GM23338 (cell line): Measurements from ENCODE around the gene CASTOR1. TPM values are rescaled to one million over a fixed set of nuclear protein-coding genes. Genes with fewer than 3 reads are reported as not detected.

Experiments
- ATAC-seq: fragments of 200-7000 bp; cut with Tn5 transposase; 3 replicates; pipeline ENCODE4 v1.9.1; 2020
- DNase-seq: peaks from one replicate; pipeline ENCODE4 v3.0.0-alpha.2; 2015; ENCODE audit warnings: low spot score
- H2AFZ ChIP-seq: fragments of 200-600 bp; sonication (generic); 2 replicates; pipeline ENCODE4 v1.8.0; 2016; ENCODE audit warnings: antibody characterized with exemption, mild to moderate bottlenecking, moderate library complexity
- H3F3A ChIP-seq: fragments of 200-600 bp; sonication (generic); replicated peaks from 2 replicates; pipeline ENCODE4 v1.8.0; 2017; ENCODE audit warnings: antibody characterized with exemption, mixed run types, low read depth
- H3K27ac ChIP-seq: fragments of 200-600 bp; sonication (generic); 2 replicates; pipeline ENCODE4 v1.6.1; 2016; ENCODE audit warnings: low read depth
- H3K27me3 ChIP-seq: fragments of 200-600 bp; sonication (generic); 2 replicates; pipeline ENCODE4 v1.8.0; 2016; ENCODE audit warnings: mild to moderate bottlenecking, mixed run types, moderate library complexity; ENCODE audit not compliant: insufficient read depth
- H3K36me3 ChIP-seq: fragments of 200-600 bp; sonication (generic); 2 replicates; pipeline ENCODE4 v1.8.0; 2016; ENCODE audit warnings: mild to moderate bottlenecking; ENCODE audit not compliant: insufficient read depth
- H3K4me1 ChIP-seq: fragments of 200-600 bp; sonication (generic); 2 replicates; pipeline ENCODE4 v1.8.0; 2016; ENCODE audit warnings: mild to moderate bottlenecking, moderate library complexity; ENCODE audit not compliant: insufficient read depth
- H3K4me2 ChIP-seq: fragments of 200-600 bp; sonication (generic); 2 replicates; pipeline ENCODE4 v1.7.1; 2017; ENCODE audit warnings: mixed run types
- H3K4me3 ChIP-seq: fragments of 200-600 bp; sonication (generic); 2 replicates; pipeline ENCODE4 v1.6.1; 2016; ENCODE audit warnings: mixed run types
- H3K79me2 ChIP-seq: fragments of 200-600 bp; sonication (generic); replicated peaks from 2 replicates; pipeline ENCODE4 v1.8.0; 2017; ENCODE audit warnings: mild to moderate bottlenecking; ENCODE audit not compliant: insufficient read depth
- H3K9me2 ChIP-seq: fragments of 200-600 bp; sonication (generic); 2 replicates; pipeline ENCODE4 v1.8.0; 2017; ENCODE audit not compliant: insufficient read depth
- H4K20me1 ChIP-seq: fragments of 200-600 bp; sonication (generic); replicated peaks from 2 replicates; pipeline ENCODE4 v1.8.0; 2017; ENCODE audit warnings: mild to moderate bottlenecking; ENCODE audit not compliant: insufficient read depth
- H3K27ac Mint-ChIP-seq: 2 replicates; pipeline ENCODE4 v1.8.0; 2020; ENCODE audit warnings: inconsistent platforms, mild to moderate bottlenecking, moderate library complexity, mixed read lengths
- H3K27me3 Mint-ChIP-seq: 3 replicates; pipeline ENCODE4 v1.8.0; 2022; ENCODE audit warnings: low read depth, mild to moderate bottlenecking, moderate library complexity, mixed read lengths, inconsistent platforms; ENCODE audit not compliant: insufficient read depth, poor library complexity
- H3K36me3 Mint-ChIP-seq: 3 replicates; pipeline ENCODE4 v1.8.0; 2021; ENCODE audit warnings: low read depth, mild to moderate bottlenecking, inconsistent platforms, moderate library complexity, mixed read lengths
- H3K4me1 Mint-ChIP-seq: 3 replicates; pipeline ENCODE4 v1.8.0; 2020; ENCODE audit warnings: mild to moderate bottlenecking, inconsistent platforms, mixed read lengths
- H3K4me3 Mint-ChIP-seq: 3 replicates; pipeline ENCODE4 v1.8.0; 2021; ENCODE audit warnings: moderate library complexity, mild to moderate bottlenecking, inconsistent platforms, mixed read lengths
- H3K9me3 Mint-ChIP-seq: 3 replicates; pipeline ENCODE4 v1.8.0; 2020; ENCODE audit warnings: moderate library complexity, mild to moderate bottlenecking, inconsistent platforms, mixed read lengths
- CREB1 ChIP-seq: fragments of 250-450 bp; sonication (Bioruptor Pico); IDR thresholded peaks from 2 replicates; pipeline ENCODE4 v1.5.0; 2020; ENCODE audit warnings: low read depth, mild to moderate bottlenecking, moderate library complexity
- EZH2 ChIP-seq: fragments of 200-600 bp; sonication (generic); IDR thresholded peaks from one replicate; pipeline ENCODE4 v1.8.0; 2017; ENCODE audit warnings: antibody characterized with exemption, mild to moderate bottlenecking, low read depth; ENCODE audit not compliant: unreplicated experiment
- EZH2phosphoT487 ChIP-seq: fragments of 200-600 bp; sonication (generic); IDR thresholded peaks from one replicate; pipeline ENCODE4 v1.8.1; 2018; ENCODE audit warnings: antibody characterized with exemption; ENCODE audit not compliant: unreplicated experiment
- NANOG ChIP-seq: IDR thresholded peaks from 2 replicates; pipeline ENCODE4 v1.6.1; 2016; ENCODE audit warnings: antibody characterized with exemption, borderline replicate concordance
- POLR2AphosphoS5 ChIP-seq: IDR thresholded peaks from 2 replicates; pipeline ENCODE4 v1.6.1; 2016; ENCODE audit warnings: antibody characterized with exemption, low read depth
- STAT1 ChIP-seq: IDR thresholded peaks from one replicate; pipeline ENCODE4 v1.6.1; 2016; ENCODE audit warnings: antibody characterized with exemption; ENCODE audit not compliant: unreplicated experiment
- ZNF114 ChIP-seq: fragments of 250-450 bp; sonication (Bioruptor Pico); IDR thresholded peaks from 2 replicates; pipeline ENCODE4 v1.5.0; 2020; ENCODE audit warnings: mild to moderate bottlenecking, moderate library complexity
- ZNF331 ChIP-seq: fragments of 250-450 bp; sonication (Bioruptor Pico); IDR thresholded peaks from 2 replicates; pipeline ENCODE4 v1.5.0; 2020; ENCODE audit warnings: low read depth, mild to moderate bottlenecking, moderate library complexity
- polyA plus RNA-seq: library from polyadenylated mRNA; unstranded; fragments of >200 nt; fragmentation: Nextera tagmentation; extraction: Ambion mirVana; gene quantifications from 2 replicates; pipeline ENCODE4 v1.2.1, GENCODE V29; 2016
- total RNA-seq: library from RNA; depleted of rRNA; stranded (reverse); fragments of >200 nt; shearing (Covaris generic); gene quantifications from 2 replicates; pipeline ENCODE4 v1.2.3, GENCODE V29; 2014
- TF ChIP-seq, protein P1 (sequence below): IDR thresholded peaks from 2 replicates; pipeline ENCODE4 v1.6.1; 2016; ENCODE audit warnings: antibody characterized with exemption
- TF ChIP-seq, protein P2 (sequence below): IDR thresholded peaks from one replicate; pipeline ENCODE4 v1.6.1; 2018; ENCODE audit warnings: antibody characterized with exemption; ENCODE audit not compliant: unreplicated experiment
- TF ChIP-seq, protein P3 (sequence below), 2 experiments: fragments of 200-600 bp in 1 of 2; sonication (generic) in 1 of 2; conservative IDR thresholded peaks; 2 replicates each; pipeline versions ENCODE4 v1.5.1 to v1.6.1; 2016 to 2017; ENCODE audit warnings: antibody characterized with exemption in 2 of 2, low read depth in 2 of 2, mild to moderate bottlenecking in 2 of 2, moderate library complexity in 1 of 2

CASTOR1 gene
- total and polyA plus RNA-seq, 2 experiments from 2014 or later, result 11.3 to 23.2 TPM

DNA sequence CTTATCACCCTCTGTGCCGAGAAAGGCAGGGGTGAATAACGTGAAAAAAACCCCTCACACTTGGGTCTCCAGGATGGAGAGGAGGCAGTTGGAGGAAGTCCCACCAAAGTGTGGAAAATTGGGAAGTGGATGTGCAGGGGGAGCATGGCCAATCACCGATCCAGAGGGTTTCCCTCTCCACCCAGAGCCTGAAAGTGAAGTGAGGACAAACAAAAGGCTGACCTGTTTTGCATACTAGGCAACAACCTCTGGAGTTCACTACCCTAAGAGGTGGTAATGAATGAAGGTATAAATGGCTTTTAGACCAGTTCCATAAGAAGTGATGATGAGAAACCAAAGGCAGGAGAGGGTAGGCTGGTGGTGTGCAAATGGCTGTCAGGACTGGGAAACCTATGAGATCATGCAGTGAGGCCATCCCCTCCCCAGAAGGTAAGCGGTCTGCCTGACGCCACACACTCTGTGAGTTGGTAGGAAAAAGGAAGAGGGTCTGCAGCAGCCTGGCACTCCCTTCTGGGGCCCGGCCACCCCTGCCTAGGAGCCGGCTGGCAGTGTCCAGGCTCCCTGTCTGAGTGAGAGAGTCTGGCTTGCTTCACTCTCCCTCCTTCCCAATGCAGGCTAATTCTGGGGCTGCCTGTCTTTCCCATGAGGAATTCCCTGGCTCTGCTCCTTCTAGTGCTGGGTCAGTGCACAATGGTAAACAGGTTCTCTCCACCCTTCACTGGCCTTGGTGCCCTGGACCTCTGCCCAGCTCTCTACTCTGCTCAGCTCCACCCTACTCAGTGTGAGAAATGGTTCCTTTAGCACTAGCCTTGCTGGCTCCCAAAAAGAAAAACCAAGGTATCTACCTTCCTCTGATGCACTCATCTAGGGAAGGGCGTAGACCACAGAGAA is 21.8 kb upstream of the CASTOR1 start:
- DNase-seq (no peak), ATAC-seq (peak; percentile 54)
- no peak for TF ChIP-seq NANOG
- TF ChIP-seq, protein P1, sequence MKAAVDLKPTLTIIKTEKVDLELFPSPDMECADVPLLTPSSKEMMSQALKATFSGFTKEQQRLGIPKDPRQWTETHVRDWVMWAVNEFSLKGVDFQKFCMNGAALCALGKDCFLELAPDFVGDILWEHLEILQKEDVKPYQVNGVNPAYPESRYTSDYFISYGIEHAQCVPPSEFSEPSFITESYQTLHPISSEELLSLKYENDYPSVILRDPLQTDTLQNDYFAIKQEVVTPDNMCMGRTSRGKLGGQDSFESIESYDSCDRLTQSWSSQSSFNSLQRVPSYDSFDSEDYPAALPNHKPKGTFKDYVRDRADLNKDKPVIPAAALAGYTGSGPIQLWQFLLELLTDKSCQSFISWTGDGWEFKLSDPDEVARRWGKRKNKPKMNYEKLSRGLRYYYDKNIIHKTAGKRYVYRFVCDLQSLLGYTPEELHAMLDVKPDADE, result no peak
- no peak for TF ChIP-seq ZNF331 (CRISPR knock-in tag)
- TF ChIP-seq POLR2AphosphoS5, result no peak
- no peak for TF ChIP-seq STAT1
- TF ChIP-seq, protein P2, sequence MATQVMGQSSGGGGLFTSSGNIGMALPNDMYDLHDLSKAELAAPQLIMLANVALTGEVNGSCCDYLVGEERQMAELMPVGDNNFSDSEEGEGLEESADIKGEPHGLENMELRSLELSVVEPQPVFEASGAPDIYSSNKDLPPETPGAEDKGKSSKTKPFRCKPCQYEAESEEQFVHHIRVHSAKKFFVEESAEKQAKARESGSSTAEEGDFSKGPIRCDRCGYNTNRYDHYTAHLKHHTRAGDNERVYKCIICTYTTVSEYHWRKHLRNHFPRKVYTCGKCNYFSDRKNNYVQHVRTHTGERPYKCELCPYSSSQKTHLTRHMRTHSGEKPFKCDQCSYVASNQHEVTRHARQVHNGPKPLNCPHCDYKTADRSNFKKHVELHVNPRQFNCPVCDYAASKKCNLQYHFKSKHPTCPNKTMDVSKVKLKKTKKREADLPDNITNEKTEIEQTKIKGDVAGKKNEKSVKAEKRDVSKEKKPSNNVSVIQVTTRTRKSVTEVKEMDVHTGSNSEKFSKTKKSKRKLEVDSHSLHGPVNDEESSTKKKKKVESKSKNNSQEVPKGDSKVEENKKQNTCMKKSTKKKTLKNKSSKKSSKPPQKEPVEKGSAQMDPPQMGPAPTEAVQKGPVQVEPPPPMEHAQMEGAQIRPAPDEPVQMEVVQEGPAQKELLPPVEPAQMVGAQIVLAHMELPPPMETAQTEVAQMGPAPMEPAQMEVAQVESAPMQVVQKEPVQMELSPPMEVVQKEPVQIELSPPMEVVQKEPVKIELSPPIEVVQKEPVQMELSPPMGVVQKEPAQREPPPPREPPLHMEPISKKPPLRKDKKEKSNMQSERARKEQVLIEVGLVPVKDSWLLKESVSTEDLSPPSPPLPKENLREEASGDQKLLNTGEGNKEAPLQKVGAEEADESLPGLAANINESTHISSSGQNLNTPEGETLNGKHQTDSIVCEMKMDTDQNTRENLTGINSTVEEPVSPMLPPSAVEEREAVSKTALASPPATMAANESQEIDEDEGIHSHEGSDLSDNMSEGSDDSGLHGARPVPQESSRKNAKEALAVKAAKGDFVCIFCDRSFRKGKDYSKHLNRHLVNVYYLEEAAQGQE, result no peak
- no peak for TF ChIP-seq EZH2
- no peak for TF ChIP-seq CREB1 (CRISPR knock-in tag)
- TF ChIP-seq, protein P3, sequence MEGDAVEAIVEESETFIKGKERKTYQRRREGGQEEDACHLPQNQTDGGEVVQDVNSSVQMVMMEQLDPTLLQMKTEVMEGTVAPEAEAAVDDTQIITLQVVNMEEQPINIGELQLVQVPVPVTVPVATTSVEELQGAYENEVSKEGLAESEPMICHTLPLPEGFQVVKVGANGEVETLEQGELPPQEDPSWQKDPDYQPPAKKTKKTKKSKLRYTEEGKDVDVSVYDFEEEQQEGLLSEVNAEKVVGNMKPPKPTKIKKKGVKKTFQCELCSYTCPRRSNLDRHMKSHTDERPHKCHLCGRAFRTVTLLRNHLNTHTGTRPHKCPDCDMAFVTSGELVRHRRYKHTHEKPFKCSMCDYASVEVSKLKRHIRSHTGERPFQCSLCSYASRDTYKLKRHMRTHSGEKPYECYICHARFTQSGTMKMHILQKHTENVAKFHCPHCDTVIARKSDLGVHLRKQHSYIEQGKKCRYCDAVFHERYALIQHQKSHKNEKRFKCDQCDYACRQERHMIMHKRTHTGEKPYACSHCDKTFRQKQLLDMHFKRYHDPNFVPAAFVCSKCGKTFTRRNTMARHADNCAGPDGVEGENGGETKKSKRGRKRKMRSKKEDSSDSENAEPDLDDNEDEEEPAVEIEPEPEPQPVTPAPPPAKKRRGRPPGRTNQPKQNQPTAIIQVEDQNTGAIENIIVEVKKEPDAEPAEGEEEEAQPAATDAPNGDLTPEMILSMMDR (conservative IDR thresholded peaks at IDR 0.05; ENCODE audit: low read depth in 2 of 2), result no peak
- TF ChIP-seq ZNF114 (CRISPR knock-in tag), result no peak
- TF ChIP-seq EZH2phosphoT487, result no peak
- no peaks in the 10 kb centered on the region for H3K36me3 Mint-ChIP-seq
- Histone ChIP-seq H3K4me1 (peaks cover 4% of the 10 kb centered on the region; the same call in 1 of the 2 replicates), H3F3A (no peaks in the 10 kb centered on the region), H4K20me1 (peaks cover 3% of the 10 kb centered on the region), H3K36me3 (no peaks in the 10 kb centered on the region), H3K4me3 (no peak overlapping the region), H2AFZ (no peak overlapping the region), H3K27me3 (no peaks in the 10 kb centered on the region), H3K9me2 (no peaks in the 10 kb centered on the region), H3K27ac (no peak overlapping the region), H3K4me2 (0 out of 2 replicates have a peak overlapping the region, but pooled peaks have one; percentile 6), H3K79me2 (no peaks in the 10 kb centered on the region)
- peaks cover 11% of the 10 kb centered on the region for H3K4me1 Mint-ChIP-seq
- H3K4me3 Mint-ChIP-seq, result no peak overlapping the region
- H3K27me3 Mint-ChIP-seq, result peaks cover 3% of the 10 kb centered on the region
- H3K27ac Mint-ChIP-seq, result no peak overlapping the region
- H3K9me3 Mint-ChIP-seq, result no peaks in the 10 kb centered on the region
